CD4-positive, CD25-positive, alpha-beta regulatory T cell (primary cell): Measurements from ENCODE around the gene ARHGEF28. TPM values are rescaled to one million over a fixed set of nuclear protein-coding genes. Genes with fewer than 3 reads are reported as not detected.

Source experiments
- ATAC-seq, 2 donors: fragments of 150-1000 bp; cut with Tn5 transposase; one replicate each; pipeline ENCODE4 v1.10.0; 2021; ENCODE audit warnings: low read depth in 2 of 2, moderate number of reproducible peaks in 2 of 2, moderate library complexity in 1 of 2
- DNase-seq, 3 donors: peaks; one replicate each; pipeline versions ENCODE4 v3.0.0 to v3.0.0-alpha.2; 2012 to 2022; ENCODE audit warnings: mixed read lengths in 1 of 3
- H3K27ac ChIP-seq: one replicate; pipeline ENCODE4 v1.7.0; 2013; ENCODE audit warnings: mild to moderate bottlenecking, low read length; ENCODE audit not compliant: insufficient read depth, poor library complexity, severe bottlenecking
- H3K27me3 ChIP-seq: one replicate; pipeline ENCODE4 v1.7.0; 2013; ENCODE audit warnings: low read length; ENCODE audit not compliant: control insufficient read depth, insufficient read depth
- H3K36me3 ChIP-seq: one replicate; pipeline ENCODE4 v1.7.0; 2013; ENCODE audit warnings: mild to moderate bottlenecking, low read length, moderate library complexity; ENCODE audit not compliant: control insufficient read depth, insufficient read depth
- H3K4me1 ChIP-seq: 2 replicates; pipeline ENCODE4 v1.7.0; 2013; ENCODE audit warnings: mild to moderate bottlenecking, low read length; ENCODE audit not compliant: insufficient read depth, control insufficient read depth, poor library complexity, severe bottlenecking
- H3K4me3 ChIP-seq: one replicate; pipeline ENCODE4 v1.7.0; 2013; ENCODE audit warnings: low read depth, mild to moderate bottlenecking, low read length, moderate library complexity
- H3K9me3 ChIP-seq, 2 experiments: 1 replicate in 1 of 2; 2 replicates in 1 of 2; pipeline ENCODE4 v1.7.0; 2013; ENCODE audit warnings: low read length in 2 of 2, mild to moderate bottlenecking in 1 of 2, moderate library complexity in 1 of 2; ENCODE audit not compliant: control insufficient read depth in 2 of 2
- H3K27ac Mint-ChIP-seq, 3 donors: one replicate each; pipeline ENCODE4 v1.8.0; 2020 to 2022; ENCODE audit warnings: mild to moderate bottlenecking in 3 of 3, mixed read lengths in 3 of 3, moderate library complexity in 2 of 3
- H3K27me3 Mint-ChIP-seq: one replicate; pipeline ENCODE4 v1.8.0; 2022; ENCODE audit warnings: mild to moderate bottlenecking, mixed read lengths
- H3K36me3 Mint-ChIP-seq: one replicate; pipeline ENCODE4 v1.8.0; 2020; ENCODE audit warnings: mixed read lengths
- H3K4me1 Mint-ChIP-seq, 4 donors: one replicate each; pipeline ENCODE4 v1.8.0; 2020 to 2022; ENCODE audit warnings: mixed read lengths in 4 of 4, mild to moderate bottlenecking in 1 of 4
- H3K4me3 Mint-ChIP-seq, 4 donors: one replicate each; pipeline ENCODE4 v1.8.0; 2020 to 2022; ENCODE audit warnings: mild to moderate bottlenecking in 4 of 4, mixed read lengths in 4 of 4, moderate library complexity in 3 of 4
- H3K9me3 Mint-ChIP-seq, 7 donors: one replicate each; pipeline ENCODE4 v1.8.0; 2020 to 2022; ENCODE audit warnings: mixed read lengths in 7 of 7, mild to moderate bottlenecking in 3 of 7, moderate library complexity in 2 of 7
- polyA plus RNA-seq, 4 donors: library from polyadenylated mRNA; unstranded; fragments of 300-500 nt; fragmentation: Illumina TruSeq; gene quantifications; one replicate each; pipeline ENCODE4 v1.2.3, GENCODE V29; 2021
- total RNA-seq: library from RNA; stranded (reverse); gene quantifications from one replicate; pipeline ENCODE4 v1.2.3, GENCODE V29; 2022

The ARHGEF28 gene
- total and polyA plus RNA-seq, 5 donors from 2014 or later, result not detected

DNA sequence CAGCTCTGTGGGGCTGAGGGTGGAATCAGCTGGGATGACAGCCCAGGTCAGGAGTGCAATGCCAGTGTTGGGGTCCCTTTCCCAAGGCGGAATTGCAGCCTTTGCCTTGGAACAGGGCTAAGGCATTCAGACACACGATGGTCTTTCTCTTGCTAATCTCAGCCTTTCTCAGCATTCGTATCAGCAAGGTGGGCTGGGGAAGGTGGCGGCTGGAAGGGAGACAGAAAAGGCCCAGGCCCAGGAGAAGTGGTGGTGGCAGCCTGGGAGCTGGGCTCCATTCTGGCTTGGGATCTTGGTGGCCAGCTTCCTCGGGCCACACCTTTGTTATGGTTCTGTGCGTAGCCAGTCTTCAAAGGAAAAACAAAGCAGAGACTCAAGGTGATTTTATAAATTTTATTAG lies 1.1 kb upstream of the ARHGEF28 start:
- no peak overlapping the region for H3K4me3 Mint-ChIP-seq

DNA sequence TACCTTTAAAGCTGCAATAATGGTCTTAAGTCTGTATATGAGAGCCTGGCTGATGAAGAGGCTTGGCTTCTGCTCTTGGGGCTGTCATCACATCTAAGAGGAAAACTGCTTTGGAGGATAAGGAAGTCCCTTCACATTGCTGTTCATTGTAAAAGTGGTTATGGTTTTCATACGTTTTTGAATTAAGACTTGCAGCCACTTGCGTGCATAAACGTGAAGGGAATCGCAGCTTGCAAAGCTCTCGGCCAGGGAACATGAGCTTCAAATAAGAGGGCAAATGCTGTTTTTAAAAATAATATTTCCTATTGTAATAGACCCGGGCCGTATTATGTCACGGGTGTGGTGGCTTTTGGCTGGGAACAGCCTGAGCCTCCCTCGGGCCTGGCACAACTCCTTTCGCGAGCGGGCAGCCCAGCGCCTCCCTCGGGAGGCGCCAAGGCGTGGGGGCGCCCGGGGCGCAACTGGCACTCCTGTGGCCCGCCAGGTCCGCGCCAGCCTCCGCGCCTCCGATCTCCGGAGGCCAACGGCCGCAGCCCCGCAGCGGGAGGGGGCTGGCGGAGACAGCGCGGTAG lies 538 bp upstream of the ARHGEF28 start:
- DNase-seq (peak in 1 of 3 donors; percentile 5), ATAC-seq (no peak)
- Mint-ChIP-seq H3K9me3 (peaks cover 0 to 2% (median 0%) of the 10 kb centered on the region in 7 donors), H3K4me3 (peak overlapping the region; percentile 27 to 65 (median 46)), H3K4me1 (peaks cover 0 to 5% (median 1%) of the 10 kb centered on the region in 4 donors), H3K27ac (no peak overlapping the region), H3K36me3 (no peaks in the 10 kb centered on the region), H3K27me3 (peaks cover 43% of the 10 kb centered on the region)
- Histone ChIP-seq H3K27ac (no peak overlapping the region), H3K4me1 (peaks cover 13% of the 10 kb centered on the region), H3K36me3 (no peaks in the 10 kb centered on the region), H3K9me3 (no peaks in the 10 kb centered on the region), H3K4me3 (no peak overlapping the region), H3K27me3 (peaks cover 38% of the 10 kb centered on the region)

More for the DNA sequence above, 1.1 kb upstream of the ARHGEF28 start:
- H3K36me3 ChIP-seq, result no peaks in the 10 kb centered on the region
- peaks cover 49% of the 10 kb centered on the region for H3K27me3 Mint-ChIP-seq
- no peak for DNase-seq
- ATAC-seq, result no peak
- H3K27me3 ChIP-seq, result peaks cover 38% of the 10 kb centered on the region
- peaks cover 0 to 2% (median 0%) of the 10 kb centered on the region in 7 donors for H3K9me3 Mint-ChIP-seq
- H3K4me3 ChIP-seq, result no peak overlapping the region
- no peaks in the 10 kb centered on the region for H3K36me3 Mint-ChIP-seq
- H3K27ac ChIP-seq, result no peak overlapping the region
- no peaks in the 10 kb centered on the region for H3K9me3 ChIP-seq
- peaks cover 13% of the 10 kb centered on the region for H3K4me1 ChIP-seq
- H3K4me1 Mint-ChIP-seq, result peaks cover 0 to 5% (median 1%) of the 10 kb centered on the region in 4 donors
- H3K27ac Mint-ChIP-seq, result no peak overlapping the region

DNA sequence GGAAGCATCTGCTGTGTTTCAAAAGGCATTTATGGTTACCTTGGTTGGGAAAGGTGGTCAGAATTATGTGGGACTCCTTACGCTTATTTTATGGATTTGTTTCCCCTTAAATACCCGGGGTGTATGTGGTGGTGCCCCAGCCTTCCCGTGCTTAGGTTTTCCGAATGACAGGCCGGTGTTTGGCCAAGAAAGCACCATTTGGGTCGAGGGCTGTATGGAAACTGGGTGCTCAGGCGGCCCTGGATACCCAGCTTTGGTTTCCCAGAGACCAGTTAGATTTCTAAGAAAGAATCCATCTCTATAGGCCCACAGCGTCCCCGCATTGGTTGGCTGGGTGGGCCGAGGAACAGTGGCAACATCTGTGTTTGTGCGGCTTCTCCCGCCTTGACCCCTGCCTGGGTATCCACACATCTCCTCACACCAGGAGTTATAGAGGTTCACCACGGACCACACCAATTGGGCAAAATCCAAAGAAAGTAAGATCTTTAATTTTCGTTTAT lies 868 bp downstream of the ARHGEF28 start:
- Mint-ChIP-seq H3K27me3 (peaks cover 36% of the 10 kb centered on the region), H3K9me3 (peaks cover 0 to 2% (median 0%) of the 10 kb centered on the region in 7 donors), H3K36me3 (no peaks in the 10 kb centered on the region), H3K27ac (no peak overlapping the region), H3K4me1 (peaks cover 0 to 5% (median 1%) of the 10 kb centered on the region in 4 donors), H3K4me3 (peak overlapping the region in 2 of 4 donors; percentile 15 to 54)
- H3K27me3 ChIP-seq, result peaks cover 39% of the 10 kb centered on the region
- DNase-seq (no peak), ATAC-seq (no peak)
- H3K4me3 ChIP-seq, result no peak overlapping the region
- peaks cover 13% of the 10 kb centered on the region for H3K4me1 ChIP-seq
- no peaks in the 10 kb centered on the region for H3K36me3 ChIP-seq
- H3K27ac ChIP-seq, result no peak overlapping the region
- H3K9me3 ChIP-seq, result no peaks in the 10 kb centered on the region

DNA sequence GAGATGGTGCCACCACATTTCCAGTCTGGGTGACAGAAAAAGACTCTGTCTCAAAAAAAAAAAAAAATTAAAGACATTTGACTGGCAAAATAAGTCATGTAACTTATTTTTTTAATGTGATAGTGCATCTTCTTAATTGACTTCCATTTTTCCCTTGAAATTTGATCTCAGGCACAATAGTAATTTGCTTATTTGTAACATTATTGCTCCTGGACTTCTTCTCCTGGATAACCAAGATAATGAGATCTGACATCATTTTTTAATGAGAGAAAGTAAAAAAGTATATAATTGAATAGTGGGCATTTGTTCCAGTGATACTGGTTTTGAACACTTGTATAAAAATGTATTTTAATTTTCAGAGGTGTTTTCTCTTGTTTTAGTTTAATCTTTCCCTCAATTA lies 3.5 kb downstream of the ARHGEF28 start:
- Mint-ChIP-seq H3K9me3 (peaks cover 0 to 1% (median 0%) of the 10 kb centered on the region in 7 donors), H3K27me3 (peaks cover 28% of the 10 kb centered on the region), H3K4me3 (no peak overlapping the region), H3K36me3 (no peaks in the 10 kb centered on the region), H3K4me1 (peaks cover 0 to 5% (median 1%) of the 10 kb centered on the region in 4 donors), H3K27ac (no peak overlapping the region)
- Histone ChIP-seq H3K4me1 (peaks cover 13% of the 10 kb centered on the region), H3K27ac (no peak overlapping the region), H3K4me3 (no peak overlapping the region), H3K36me3 (no peaks in the 10 kb centered on the region), H3K27me3 (peaks cover 31% of the 10 kb centered on the region), H3K9me3 (no peaks in the 10 kb centered on the region)
- DNase-seq (no peak), ATAC-seq (no peak)

DNA sequence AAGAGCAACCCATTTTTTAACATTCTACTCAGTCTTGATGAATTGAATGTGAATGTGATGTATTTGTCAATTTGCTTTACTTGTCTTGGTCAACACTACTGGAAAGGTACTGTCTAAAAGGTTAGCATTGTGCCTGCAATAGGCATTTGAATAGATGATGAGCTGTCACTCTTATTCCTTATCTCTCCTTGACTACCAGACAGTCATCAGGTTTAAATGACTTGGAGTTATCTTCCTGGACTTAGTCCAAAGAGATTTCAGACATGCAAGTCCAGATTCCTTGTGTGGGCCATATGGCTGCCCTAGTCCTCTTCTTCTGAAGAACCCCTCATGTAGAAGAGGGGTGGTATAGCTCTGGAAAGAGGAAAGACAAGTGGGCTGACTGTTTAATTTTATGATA lies 4.8 kb downstream of the ARHGEF28 start:
- H3K4me1 Mint-ChIP-seq, result no peaks in the 10 kb centered on the region
- peaks cover 0 to 1% (median 0%) of the 10 kb centered on the region in 7 donors for H3K9me3 Mint-ChIP-seq
- no peak overlapping the region for H3K27ac Mint-ChIP-seq
- H3K27me3 ChIP-seq, result peaks cover 26% of the 10 kb centered on the region
- no peak overlapping the region for H3K4me3 ChIP-seq
- no peak for ATAC-seq
- H3K27ac ChIP-seq, result no peak overlapping the region
- no peaks in the 10 kb centered on the region for H3K9me3 ChIP-seq
- no peaks in the 10 kb centered on the region for H3K36me3 Mint-ChIP-seq
- H3K4me3 Mint-ChIP-seq, result no peak overlapping the region
- peaks cover 7% of the 10 kb centered on the region for H3K4me1 ChIP-seq
- DNase-seq, result no peak
- H3K27me3 Mint-ChIP-seq, result peaks cover 26% of the 10 kb centered on the region
- H3K36me3 ChIP-seq, result no peaks in the 10 kb centered on the region

DNA sequence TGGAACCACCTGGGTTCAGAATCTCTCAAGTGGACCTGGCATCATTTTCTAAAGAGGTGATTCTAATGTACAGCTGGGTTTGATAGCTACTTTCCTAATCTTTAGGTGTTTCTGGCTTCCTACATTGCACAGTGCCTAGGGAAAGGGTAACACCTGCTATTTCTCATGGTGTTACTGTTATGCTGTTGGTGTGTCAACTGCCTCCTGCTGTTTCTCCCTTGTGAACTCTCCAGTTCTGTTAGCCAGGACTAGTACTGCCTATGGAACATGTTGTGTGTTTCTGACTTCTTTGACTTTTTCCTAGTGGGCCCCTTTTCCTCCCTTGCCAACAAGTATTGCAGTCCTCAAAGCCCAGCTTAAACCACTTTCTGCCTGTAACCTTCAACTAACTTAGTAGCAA lies 5.5 kb downstream of the ARHGEF28 start:
- Mint-ChIP-seq H3K36me3 (no peaks in the 10 kb centered on the region), H3K4me1 (no peaks in the 10 kb centered on the region), H3K4me3 (no peak overlapping the region), H3K27me3 (peaks cover 26% of the 10 kb centered on the region), H3K27ac (no peak overlapping the region), H3K9me3 (peaks cover 0 to 1% (median 0%) of the 10 kb centered on the region in 7 donors)
- H3K9me3 ChIP-seq, result no peaks in the 10 kb centered on the region
- peaks cover 2% of the 10 kb centered on the region for H3K4me1 ChIP-seq
- no peak for DNase-seq
- H3K36me3 ChIP-seq, result no peaks in the 10 kb centered on the region
- no peak overlapping the region for H3K27ac ChIP-seq
- H3K27me3 ChIP-seq, result peaks cover 26% of the 10 kb centered on the region
- ATAC-seq, result no peak
- no peak overlapping the region for H3K4me3 ChIP-seq

DNA sequence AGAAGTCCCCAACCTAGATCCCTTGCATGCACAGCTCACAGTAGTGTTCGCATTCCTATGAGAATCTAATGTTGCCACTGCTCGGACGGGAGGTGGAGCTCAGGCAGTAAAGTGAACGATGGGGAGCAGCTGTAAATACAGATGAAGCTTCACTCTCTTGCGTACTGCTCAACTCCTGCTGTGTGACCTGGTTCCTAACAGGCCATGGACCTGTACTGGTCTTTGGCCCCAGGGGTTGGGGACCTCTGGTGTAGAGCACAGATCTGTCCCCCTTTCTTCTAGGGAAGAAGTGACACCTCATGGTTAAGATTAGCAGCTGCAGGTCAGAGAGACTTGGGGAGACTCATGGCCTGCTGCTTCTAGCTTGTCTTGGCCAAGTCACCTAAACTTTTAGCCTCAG lies 7.1 kb downstream of the ARHGEF28 start:
- ATAC-seq (no peak), DNase-seq (no peak)
- no peak overlapping the region for H3K27ac ChIP-seq
- no peaks in the 10 kb centered on the region for H3K4me1 ChIP-seq
- Mint-ChIP-seq H3K27me3 (peaks cover 19% of the 10 kb centered on the region), H3K27ac (no peak overlapping the region), H3K9me3 (peaks cover 0 to 1% (median 0%) of the 10 kb centered on the region in 7 donors), H3K4me1 (no peaks in the 10 kb centered on the region), H3K4me3 (no peak overlapping the region), H3K36me3 (no peaks in the 10 kb centered on the region)
- peaks cover 17% of the 10 kb centered on the region for H3K27me3 ChIP-seq
- H3K36me3 ChIP-seq, result no peaks in the 10 kb centered on the region
- H3K9me3 ChIP-seq, result no peaks in the 10 kb centered on the region
- H3K4me3 ChIP-seq, result no peak overlapping the region

DNA sequence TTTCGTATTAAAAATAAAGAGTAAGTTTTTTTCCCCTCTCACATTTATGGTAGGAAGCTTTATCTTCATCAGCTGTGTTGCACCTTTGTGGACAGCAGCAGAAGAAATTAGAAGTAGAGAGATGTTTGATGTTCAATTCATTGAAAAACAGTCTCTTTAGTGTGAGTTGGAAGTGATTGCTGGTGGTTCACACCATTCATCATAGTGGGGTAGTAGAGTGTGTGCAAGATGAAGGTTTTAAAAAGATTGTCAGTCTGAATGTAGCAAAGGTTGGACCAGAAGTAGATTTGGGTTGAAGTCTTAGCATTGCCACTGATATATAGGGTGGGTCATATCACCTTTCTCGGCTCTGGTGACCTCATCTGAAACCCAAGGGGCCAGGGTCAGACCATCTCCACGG lies 10.4 kb downstream of the ARHGEF28 start:
- H3K27me3 ChIP-seq, result peaks cover 7% of the 10 kb centered on the region
- peaks cover 0 to 1% (median 0%) of the 10 kb centered on the region in 7 donors for H3K9me3 Mint-ChIP-seq
- no peaks in the 10 kb centered on the region for H3K36me3 Mint-ChIP-seq
- H3K4me1 ChIP-seq, result no peaks in the 10 kb centered on the region
- no peak overlapping the region for H3K4me3 ChIP-seq
- H3K9me3 ChIP-seq, result no peaks in the 10 kb centered on the region
- ATAC-seq (no peak), DNase-seq (no peak)
- H3K4me1 Mint-ChIP-seq, result no peaks in the 10 kb centered on the region
- no peaks in the 10 kb centered on the region for H3K36me3 ChIP-seq
- H3K27me3 Mint-ChIP-seq, result peaks cover 39% of the 10 kb centered on the region
- H3K27ac ChIP-seq, result no peak overlapping the region
- H3K27ac Mint-ChIP-seq, result no peak overlapping the region
- no peak overlapping the region for H3K4me3 Mint-ChIP-seq
